ENCODE measurements around the gene GLP2R. TPM values are rescaled to one million over a fixed set of nuclear protein-coding genes. Genes with fewer than 3 reads are reported as not detected.

The GLP2R gene
- total RNA-seq, 6 experiments from 2014 or later: not detected

DNA sequence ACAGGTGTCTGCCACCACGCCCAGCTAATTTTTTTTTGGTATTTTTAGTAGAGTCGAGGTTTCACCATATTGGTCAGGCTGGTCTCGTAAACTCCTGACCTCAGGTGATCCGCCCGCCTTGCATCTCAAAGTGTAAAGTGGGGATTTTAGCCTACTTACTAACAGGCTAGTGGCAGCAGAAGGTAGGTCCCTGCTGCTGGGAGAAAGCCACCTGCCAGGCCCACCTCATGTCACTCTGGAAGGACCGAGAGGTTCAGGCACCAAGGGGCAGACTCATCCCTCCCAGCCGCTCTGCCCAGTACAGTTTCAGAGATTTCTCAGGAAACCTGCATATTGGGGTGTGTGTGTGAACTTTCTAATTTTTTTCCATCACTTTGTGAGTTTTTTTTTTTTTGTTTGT is 81.4 kb downstream of the GLP2R start:
- H3K4me1 Mint-ChIP-seq (ENCODE audit: low read depth): peaks cover 5% of the 10 kb centered on the region; the same call in 1 of the 2 replicates
- H3K36me3 Mint-ChIP-seq (ENCODE audit: low read depth): no peaks in the 10 kb centered on the region
- DNase-seq: no peak
- no peak overlapping the region for H3K4me3 Mint-ChIP-seq
- TF ChIP-seq, protein P1, sequence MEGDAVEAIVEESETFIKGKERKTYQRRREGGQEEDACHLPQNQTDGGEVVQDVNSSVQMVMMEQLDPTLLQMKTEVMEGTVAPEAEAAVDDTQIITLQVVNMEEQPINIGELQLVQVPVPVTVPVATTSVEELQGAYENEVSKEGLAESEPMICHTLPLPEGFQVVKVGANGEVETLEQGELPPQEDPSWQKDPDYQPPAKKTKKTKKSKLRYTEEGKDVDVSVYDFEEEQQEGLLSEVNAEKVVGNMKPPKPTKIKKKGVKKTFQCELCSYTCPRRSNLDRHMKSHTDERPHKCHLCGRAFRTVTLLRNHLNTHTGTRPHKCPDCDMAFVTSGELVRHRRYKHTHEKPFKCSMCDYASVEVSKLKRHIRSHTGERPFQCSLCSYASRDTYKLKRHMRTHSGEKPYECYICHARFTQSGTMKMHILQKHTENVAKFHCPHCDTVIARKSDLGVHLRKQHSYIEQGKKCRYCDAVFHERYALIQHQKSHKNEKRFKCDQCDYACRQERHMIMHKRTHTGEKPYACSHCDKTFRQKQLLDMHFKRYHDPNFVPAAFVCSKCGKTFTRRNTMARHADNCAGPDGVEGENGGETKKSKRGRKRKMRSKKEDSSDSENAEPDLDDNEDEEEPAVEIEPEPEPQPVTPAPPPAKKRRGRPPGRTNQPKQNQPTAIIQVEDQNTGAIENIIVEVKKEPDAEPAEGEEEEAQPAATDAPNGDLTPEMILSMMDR (IDR thresholded peaks at IDR 0.05): no peak
- no peaks in the 10 kb centered on the region; the same call in 1 of the 2 replicates for H3K9me3 Mint-ChIP-seq
- no peak overlapping the region for H3K27ac Mint-ChIP-seq
- peaks cover 12% of the 10 kb centered on the region for H3K27me3 Mint-ChIP-seq (ENCODE audit: insufficient read depth)

DNA sequence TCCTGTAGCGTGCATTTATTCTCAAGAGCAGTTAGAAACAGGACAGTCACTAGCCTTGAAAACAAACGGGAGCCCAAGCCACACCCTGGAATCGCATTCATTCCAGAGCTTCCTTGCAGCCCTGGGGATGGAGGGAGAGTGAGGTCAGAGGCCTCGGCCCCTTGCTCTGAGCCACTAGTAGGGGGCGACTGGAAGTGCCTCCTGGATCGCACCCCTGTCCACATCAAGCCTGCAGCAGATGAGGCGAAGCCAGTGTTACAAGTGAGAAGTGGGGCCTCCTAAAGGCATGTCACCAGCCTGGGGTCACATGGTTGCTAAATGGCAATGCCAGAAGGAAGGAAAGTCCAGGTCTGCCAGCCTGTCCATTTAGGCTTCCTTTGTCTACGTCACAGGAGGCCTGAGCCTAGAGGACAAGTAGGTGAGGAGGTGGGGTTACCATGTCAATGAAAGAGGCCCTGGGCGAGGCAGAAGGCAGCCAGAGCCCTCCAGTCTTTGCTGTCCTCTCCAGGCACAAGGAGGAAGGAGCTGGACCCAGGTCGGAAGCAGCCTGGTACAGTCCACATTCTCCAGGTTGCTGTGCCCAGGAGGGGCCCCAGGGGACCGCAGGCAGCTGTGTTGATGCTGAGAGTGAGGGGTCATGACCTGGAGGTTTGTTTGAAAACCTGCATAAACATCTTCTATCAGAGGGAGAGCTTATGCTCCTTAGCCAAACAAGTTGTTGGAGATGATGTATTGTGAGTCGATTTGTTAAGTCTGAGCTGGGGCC is 82.3 kb downstream of the GLP2R start:
- no peak for DNase-seq
- Mint-ChIP-seq H3K9me3 (no peaks in the 10 kb centered on the region; the same call in 1 of the 2 replicates), H3K27me3 (ENCODE audit: insufficient read depth) (peaks cover 16% of the 10 kb centered on the region)

DNA sequence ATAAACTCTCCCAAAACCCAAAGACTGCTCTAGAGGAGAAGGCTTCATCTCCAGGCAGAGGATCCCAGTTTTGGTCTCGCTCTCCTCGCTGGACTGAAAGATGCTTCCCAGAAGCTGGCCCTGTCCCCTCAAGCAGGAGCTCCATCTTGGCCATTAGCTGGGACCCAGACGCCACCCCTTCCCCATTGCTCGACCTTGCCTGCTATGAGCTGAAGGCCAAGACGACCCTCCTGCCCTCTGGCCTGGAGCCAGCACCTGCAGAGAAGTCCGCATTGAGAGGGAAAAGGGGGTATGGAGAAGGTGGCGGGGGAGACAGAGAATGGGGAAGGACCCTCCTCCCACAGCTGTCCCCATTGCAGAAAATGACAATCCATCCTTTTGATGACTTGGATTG is 82.9 kb downstream of the GLP2R start:
- no peaks in the 10 kb centered on the region; the same call in 1 of the 2 replicates for H3K4me1 Mint-ChIP-seq (ENCODE audit: low read depth)
- H3K4me3 Mint-ChIP-seq: no peak overlapping the region
- TF ChIP-seq, protein P1 (IDR thresholded peaks at IDR 0.05): no peak
- no peak for DNase-seq
- H3K9me3 Mint-ChIP-seq: no peaks in the 10 kb centered on the region; the same call in 1 of the 2 replicates
- no peaks in the 10 kb centered on the region for H3K36me3 Mint-ChIP-seq (ENCODE audit: low read depth)
- H3K27ac Mint-ChIP-seq: no peak overlapping the region
- peaks cover 16% of the 10 kb centered on the region; the same call in 1 of the 2 replicates for H3K27me3 Mint-ChIP-seq (ENCODE audit: insufficient read depth)

More for the DNA sequence above, 82.3 kb downstream of the GLP2R start:
- H3K4me3 Mint-ChIP-seq: no peak overlapping the region
- no peaks in the 10 kb centered on the region for H3K36me3 Mint-ChIP-seq (ENCODE audit: low read depth)
- TF ChIP-seq, protein P1 (IDR thresholded peaks at IDR 0.05): no peak
- no peaks in the 10 kb centered on the region; the same call in 1 of the 2 replicates for H3K4me1 Mint-ChIP-seq (ENCODE audit: low read depth)
- H3K27ac Mint-ChIP-seq: no peak overlapping the region

DNA sequence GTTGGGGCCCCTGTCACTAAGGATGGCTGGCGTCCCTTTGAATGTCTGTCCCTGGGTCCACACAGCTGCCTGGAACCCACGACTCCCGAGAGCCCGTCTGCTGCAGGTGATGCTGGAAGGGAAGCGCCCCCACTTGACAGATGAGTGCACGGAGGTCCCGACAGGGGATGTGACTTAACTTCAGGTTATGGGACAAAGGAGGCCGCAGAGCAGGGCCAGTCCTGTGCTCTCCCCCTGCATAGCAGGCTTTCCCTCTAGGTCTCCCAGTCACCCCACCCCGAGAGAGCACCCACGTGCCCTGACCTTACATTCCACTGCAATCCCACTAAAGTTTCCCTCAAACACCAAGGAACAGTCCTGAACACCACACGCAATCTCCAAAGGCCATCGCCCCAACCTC is 85.4 kb downstream of the GLP2R start:
- H3K36me3 Mint-ChIP-seq (ENCODE audit: low read depth): no peaks in the 10 kb centered on the region
- no peak overlapping the region for H3K4me3 Mint-ChIP-seq
- H3K27ac Mint-ChIP-seq: no peak overlapping the region
- no peak for DNase-seq
- peaks cover 14% of the 10 kb centered on the region; the same call in 1 of the 2 replicates for H3K27me3 Mint-ChIP-seq (ENCODE audit: insufficient read depth)
- no peaks in the 10 kb centered on the region; the same call in 1 of the 2 replicates for H3K4me1 Mint-ChIP-seq (ENCODE audit: low read depth)
- TF ChIP-seq, protein P1 (IDR thresholded peaks at IDR 0.05): no peak
- no peaks in the 10 kb centered on the region; the same call in 1 of the 2 replicates for H3K9me3 Mint-ChIP-seq

DNA sequence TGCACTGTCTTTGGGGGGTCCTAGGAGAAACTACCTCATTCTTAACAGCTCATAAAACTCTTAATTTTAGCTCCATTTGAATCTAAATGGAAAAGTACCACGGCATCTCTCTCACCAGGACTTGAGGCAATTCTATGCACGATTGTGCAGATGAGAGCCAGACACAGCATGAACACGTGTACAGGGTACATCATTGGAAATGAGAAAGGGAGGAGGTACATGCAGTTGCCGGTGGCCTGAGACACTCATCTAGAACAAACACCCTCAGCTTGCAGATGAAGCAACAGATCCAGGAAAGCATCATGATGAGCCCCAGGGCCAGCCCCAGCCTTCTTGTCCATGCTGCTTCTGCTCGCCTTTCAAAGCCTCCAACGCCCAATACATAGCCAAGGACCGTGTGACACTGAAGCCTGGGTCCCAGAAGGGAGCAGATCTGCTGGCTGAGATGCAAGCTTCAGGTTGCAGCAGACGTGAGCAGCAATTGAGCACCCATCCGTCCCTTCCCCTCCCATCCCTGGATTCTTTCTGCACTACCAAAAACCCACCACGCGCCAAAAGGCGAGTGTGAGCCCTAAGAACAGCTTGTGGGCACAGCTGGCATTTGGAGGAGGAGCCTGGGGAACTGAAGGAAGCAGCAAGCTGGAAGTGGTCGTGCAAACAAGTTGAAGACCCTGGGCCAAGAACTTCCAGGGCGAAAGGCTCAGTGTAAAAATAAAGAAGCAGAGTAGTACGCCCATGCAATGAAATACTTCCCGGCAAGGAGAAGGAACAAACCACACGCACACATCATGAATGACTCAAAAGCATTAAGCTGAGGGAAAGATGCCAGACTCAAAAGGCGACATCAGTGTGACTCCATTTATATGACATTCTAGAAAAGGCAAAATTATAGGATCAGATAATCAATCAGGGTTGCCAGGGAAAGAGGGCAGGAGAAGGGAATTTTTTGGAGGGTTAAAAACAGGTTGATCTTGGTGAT is 86.7 kb downstream of the GLP2R start:
- no peak overlapping the region for H3K4me3 Mint-ChIP-seq
- no peaks in the 10 kb centered on the region; the same call in 1 of the 2 replicates for H3K9me3 Mint-ChIP-seq
- peaks cover 14% of the 10 kb centered on the region; the same call in 1 of the 2 replicates for H3K27me3 Mint-ChIP-seq (ENCODE audit: insufficient read depth)
- no peak overlapping the region for H3K27ac Mint-ChIP-seq
- H3K4me1 Mint-ChIP-seq (ENCODE audit: low read depth): no peaks in the 10 kb centered on the region; the same call in 1 of the 2 replicates
- TF ChIP-seq, protein P1 (IDR thresholded peaks at IDR 0.05): no peak
- no peaks in the 10 kb centered on the region for H3K36me3 Mint-ChIP-seq (ENCODE audit: low read depth)
- DNase-seq: no peak
